Right forelimb (tissue), 1 donor: ENCODE results near the gene LRP1-AS.

Experiments
- DNase-seq: peaks from one replicate; pipeline ENCODE4 v3.0.0-alpha.2; 2018

The LRP1-AS gene

GRCh38 chr12:57179331-57180086, 32.1 kb upstream of the LRP1-AS start:
- DNase-seq: no peak

GRCh38 chr12:57178213-57178612, 30.8 kb upstream of the LRP1-AS start:
- no peak for DNase-seq

- no peak for DNase-seq
Observed at GRCh38 chr12:57177354-57177753, 29.9 kb upstream of the LRP1-AS start.

DNA sequence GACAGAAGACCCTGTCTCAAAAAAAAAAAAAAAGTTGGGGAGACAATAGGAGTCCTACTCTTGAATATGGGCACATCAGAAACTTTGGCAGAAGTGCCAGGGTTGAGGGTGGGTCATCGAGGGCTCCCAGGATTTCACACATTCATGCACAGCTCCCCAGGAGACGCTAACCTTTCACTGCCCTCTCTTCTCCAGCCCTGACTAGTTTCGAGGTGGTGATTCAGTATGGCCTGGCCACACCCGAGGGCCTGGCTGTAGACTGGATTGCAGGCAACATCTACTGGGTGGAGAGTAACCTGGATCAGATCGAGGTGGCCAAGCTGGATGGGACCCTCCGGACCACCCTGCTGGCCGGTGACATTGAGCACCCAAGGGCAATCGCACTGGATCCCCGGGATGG, 29.4 kb upstream of the LRP1-AS start:
- DNase-seq: no peak

DNA sequence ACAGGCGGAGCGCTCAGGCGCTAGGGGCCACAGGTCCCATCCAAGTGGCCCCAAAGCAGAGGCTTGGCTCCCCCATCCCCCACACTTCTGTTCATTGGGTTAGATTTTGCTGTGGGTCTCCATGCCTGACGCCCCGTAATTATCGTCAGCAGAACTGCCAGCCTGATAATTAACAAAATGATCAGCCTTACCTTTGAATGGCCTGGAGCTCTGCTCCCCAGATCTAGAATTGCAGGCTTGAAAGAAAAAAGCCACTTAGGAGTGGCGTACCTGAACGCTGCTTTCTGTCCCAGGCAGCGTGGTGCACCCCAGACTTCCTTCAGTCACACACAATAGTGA, 28.7 kb upstream of the LRP1-AS start:
- no peak for DNase-seq

DNA sequence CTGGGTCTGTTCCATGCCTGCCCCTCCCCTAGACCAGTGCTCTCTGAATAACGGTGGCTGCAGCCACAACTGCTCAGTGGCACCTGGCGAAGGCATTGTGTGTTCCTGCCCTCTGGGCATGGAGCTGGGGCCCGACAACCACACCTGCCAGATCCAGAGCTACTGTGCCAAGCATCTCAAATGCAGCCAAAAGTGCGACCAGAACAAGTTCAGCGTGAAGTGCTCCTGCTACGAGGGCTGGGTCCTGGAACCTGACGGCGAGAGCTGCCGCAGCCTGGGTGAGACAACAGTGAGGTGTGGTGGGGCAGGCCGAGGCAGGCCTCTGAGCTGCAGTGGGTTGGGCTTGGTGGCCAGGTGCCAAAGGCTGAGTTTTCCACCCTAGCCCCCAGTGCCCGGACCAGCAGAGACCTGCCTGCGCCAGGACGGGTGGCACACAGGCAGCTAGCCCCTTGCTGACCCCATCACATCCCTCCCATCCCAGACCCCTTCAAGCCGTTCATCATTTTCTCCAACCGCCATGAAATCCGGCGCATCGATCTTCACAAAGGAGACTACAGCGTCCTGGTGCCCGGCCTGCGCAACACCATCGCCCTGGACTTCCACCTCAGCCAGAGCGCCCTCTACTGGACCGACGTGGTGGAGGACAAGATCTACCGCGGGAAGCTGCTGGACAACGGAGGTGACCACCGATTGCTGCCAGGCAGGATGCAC, 28.2 kb upstream of the LRP1-AS start:
- peak; percentile 81 for DNase-seq

DNA sequence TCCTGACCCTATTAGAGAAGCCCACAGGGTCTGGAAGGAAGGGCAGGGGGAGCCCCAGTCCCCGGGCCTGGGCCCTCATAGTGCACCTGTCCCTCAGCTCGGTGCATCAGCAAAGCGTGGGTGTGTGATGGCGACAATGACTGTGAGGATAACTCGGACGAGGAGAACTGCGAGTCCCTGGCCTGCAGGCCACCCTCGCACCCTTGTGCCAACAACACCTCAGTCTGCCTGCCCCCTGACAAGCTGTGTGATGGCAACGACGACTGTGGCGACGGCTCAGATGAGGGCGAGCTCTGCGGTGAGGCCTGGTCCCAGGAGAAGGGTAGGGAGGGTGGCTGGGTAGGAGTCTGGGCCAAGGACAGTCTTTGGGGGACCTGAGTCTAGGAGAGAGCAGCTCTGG, 26.3 kb upstream of the LRP1-AS start:
- no peak for DNase-seq

GRCh38 chr12:57173089-57173488, 25.7 kb upstream of the LRP1-AS start:
- DNase-seq: no peak

- DNase-seq: no peak
Observed at GRCh38 chr12:57171668-57172067, 24.2 kb upstream of the LRP1-AS start.

DNA sequence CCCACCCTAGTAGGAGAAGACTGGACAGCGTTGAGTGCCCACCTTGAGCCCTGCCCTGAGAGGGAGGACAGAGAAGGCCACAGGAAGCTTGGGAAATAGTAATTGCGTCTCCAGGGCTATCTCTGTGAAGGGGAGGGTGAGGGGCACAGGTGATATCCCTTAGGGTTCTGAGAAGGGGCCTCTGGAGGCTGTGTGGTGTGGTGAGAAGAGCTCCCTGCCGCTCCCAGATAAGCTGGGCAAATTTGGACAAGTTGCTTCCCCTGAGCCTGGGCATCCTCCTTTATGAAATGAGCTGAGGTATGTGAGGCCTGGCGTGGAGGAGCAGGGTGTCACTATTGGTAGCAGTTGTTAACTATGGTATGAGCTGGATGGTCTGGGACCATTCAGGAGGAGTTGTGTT, 23.5 kb upstream of the LRP1-AS start:
- no peak for DNase-seq

DNA sequence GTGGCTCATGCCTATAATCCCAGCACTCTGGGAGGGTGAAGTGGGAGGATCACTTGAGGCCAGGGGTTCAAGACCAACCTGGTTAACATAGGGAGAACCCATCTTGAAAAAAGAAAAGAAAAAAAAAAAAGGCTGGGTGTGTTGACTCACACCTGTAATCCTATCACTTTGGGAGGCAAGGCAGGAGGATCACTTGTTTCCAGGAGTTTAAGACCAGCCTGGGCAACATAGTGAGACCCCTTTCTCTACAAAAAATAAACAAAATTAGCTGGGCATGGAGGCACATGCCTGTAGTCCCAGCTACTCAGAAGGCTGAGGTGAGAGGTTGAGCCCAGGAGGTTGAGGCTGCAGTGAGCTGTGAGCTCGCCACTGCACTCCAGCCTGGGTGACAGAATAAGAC, 23.0 kb upstream of the LRP1-AS start:
- DNase-seq: no peak

DNA sequence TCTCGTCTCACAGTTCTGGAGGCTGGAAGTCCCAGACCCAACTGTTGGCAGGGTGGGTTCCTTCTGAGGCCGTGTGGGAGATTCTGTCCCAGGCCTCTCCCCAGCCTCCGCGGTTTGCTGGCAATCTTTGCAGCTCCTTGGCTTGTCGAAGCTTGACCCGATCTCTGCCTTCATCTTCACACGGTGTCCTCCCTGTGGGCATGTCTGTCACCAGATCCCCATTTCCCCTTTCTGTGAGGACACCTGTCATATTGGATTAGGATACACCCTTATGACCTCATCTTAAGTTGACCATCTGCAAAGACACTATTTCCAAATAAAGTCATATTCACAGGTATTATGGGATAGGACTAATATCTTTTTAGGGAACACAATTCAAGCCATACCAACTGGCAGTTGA, 22.6 kb upstream of the LRP1-AS start:
- DNase-seq: no peak

- no peak for DNase-seq
Observed at GRCh38 chr12:57169046-57169795, 21.8 kb upstream of the LRP1-AS start.

DNA sequence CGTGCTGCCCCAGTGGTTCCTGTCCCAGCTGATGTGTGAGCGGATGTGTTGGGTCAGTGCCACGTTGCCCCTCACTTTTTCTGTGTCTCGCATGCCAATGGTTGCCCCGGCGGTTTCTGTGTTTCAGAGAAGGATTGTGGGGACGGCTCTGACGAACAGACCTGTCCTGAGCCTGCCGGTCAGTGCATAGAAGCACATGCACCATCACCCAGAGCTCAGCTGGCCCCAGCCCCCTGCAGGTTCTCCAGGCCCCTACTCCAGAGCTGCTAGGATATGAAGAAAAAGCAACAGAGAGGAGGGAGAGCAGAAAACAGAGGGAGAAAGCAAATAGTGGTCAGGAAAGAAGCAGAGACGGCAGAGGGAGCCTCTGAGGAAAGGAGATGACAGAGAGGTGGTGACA, 20.6 kb upstream of the LRP1-AS start:
- DNase-seq: no peak

DNA sequence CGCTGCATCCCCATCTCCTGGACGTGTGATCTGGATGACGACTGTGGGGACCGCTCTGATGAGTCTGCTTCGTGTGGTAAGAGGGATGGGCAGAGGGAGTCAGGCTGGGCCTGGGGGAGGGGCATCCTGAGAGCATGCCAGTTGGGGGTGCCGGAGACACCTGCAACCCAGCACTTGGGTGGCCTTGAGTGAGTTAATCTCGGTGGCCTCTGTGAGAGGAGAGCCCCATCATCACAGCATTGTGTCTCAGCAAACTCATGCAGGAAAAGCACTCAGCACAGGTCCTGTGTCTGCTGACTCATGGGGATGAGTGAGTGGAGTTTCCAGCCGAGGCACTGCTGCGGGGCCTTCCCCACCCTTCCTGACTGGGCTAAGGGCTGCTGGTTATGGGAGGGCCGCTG, 19.6 kb upstream of the LRP1-AS start:
- DNase-seq: no peak

GRCh38 chr12:57165741-57166140, 18.3 kb upstream of the LRP1-AS start:
- no peak for DNase-seq

DNA sequence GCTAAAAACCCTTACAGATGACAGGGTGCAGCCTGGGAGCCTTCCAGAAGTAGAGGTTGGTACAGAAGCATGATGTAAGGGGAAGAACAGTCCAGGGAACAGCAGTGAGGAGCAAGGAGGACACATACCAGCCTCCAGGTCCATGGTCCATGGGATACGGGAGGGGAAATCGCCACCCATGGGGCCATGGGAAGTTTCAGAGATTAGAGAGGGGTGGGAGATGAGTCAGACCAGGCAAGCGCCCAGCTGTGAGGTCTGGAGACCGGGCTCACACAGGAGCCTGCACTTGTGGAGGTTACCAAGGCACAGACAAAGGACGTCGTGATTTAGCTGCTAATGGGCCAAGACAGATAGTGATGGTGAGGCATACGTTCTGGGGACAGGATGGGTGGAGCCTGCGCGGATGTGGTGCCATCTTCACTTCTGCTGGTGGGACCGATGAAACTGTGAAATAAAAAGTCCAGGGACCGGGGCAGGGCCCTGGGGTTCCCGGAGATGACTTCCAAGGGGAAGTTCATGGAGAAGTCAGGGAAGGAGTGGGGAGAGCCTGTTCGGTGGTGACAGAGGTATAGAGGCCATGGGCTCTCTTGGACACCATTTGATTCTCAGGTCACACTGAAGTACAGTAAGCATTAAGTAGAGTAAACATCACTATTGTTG, 17.7 kb upstream of the LRP1-AS start:
- no peak for DNase-seq

DNA sequence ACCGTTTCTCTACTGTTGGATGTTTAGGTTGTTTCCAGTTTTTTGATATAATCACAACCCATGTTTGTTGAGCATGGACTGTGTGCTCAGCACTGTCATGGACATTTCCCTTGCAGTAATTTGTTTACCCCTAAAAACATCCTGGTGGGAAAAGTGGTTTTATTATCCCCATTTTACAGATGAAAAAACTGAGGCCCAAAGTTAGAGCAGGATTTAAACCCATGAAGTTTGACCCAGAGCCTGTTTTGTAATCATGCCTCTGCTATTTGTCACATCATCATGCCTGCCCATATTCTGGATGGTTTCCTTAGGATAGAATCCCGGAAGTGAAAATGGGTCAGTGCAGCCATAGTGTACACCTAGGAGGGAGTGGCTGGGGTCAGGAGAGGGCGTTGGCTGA, 17.0 kb upstream of the LRP1-AS start:
- DNase-seq: no peak

DNA sequence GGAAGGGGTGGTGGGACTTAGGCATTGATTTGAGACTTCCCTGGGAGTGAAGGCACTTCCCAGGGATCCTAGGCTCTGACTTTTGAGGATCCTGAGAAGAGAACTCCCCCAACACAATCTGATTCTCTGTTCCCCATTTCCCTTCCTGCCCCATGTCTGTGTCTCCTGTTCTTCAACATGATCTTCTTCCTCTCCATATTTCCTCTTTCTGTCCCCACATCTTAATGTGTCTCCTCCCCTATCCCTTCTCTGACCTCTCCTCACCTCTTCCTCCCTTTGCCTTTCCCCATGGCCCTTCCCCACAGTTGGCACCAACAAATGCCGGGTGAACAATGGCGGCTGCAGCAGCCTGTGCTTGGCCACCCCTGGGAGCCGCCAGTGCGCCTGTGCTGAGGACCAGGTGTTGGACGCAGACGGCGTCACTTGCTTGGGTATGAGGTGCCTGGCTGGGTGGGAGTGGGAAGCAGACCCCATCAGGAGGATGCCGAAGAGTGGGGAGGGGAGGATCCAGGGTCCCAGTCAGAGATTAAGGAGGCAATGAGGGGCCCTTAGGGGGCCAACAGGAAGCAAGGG, 15.2 kb upstream of the LRP1-AS start:
- DNase-seq: no peak

DNA sequence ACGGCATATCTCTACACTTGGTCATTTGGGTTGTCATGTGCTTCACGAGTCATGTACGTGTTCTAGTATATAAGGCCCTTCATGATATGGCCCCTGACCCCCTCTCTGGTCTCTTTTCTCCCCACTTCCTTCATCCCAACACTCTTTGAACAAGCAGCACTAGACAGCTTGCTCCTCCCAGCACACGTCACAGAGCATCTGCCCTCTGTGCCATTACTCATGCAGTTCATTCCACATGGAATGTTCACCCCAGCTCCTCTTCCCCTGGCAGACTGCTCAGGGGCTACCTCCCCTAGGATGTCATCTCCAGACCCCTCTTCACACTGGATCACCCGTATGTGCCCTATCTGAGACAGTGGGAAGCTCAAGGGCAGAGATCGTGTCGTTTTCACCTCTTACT, 14.1 kb upstream of the LRP1-AS start:
- DNase-seq: no peak

DNA sequence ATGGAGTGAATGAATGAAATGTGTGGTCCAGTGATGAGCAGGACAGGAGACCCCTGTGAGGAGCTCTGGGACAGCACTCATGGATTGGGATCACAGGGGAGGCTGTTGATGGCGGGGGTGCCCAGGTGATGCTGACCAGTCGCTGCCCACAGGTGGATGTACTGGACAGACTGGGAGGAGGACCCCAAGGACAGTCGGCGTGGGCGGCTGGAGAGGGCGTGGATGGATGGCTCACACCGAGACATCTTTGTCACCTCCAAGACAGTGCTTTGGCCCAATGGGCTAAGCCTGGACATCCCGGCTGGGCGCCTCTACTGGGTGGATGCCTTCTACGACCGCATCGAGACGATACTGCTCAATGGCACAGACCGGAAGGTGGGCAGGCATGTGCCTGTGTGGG, 13.3 kb upstream of the LRP1-AS start:
- DNase-seq: no peak

DNA sequence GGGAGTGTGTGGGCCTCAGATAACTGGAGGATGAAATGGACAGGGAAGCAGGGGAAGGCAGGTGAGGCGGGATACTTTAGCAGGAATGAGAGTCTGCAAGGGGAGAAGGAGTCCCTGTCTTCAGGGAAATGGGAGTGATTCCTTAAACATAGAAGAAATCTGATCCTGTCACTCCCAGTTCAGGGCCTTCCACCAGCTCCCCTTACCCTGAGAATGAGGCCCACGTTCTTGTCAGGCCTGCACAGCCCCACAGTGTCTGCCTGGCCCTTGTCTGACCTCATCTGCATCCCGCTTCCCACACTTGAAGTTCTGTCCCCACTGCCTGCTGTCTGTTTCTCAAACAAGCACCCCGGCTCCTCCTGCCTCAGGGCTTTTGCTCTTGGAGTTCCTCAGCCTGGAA, 12.6 kb upstream of the LRP1-AS start:
- no peak for DNase-seq

GRCh38 chr12:57159311-57159710, 11.9 kb upstream of the LRP1-AS start:
- DNase-seq: no peak
